GM12878 (cell line): ENCODE data around the gene POU2AF1. TPM values are rescaled to one million over a fixed set of nuclear protein-coding genes. Genes with fewer than 3 reads are reported as not detected.

ENCODE experiments used
- ATAC-seq: fragments of 200-7000 bp; cut with Tn5 transposase; 3 replicates; pipeline ENCODE4 v1.9.1; 2020; ENCODE audit warnings: mild to moderate bottlenecking, moderate library complexity
- BruUV-seq: library from RNA; stranded (reverse); fragments of 400-500 nt; replicated peaks from 2 replicates; lab custom pipeline; 2021; lab: Mats Ljungman, UMichigan
- CTCF ChIA-PET: fragments of 300-600 bp; sonication (Branson Sonifier 250); formaldehyde crosslinking; extraction: SDS; loops from one replicate; lab custom pipeline; 2021; ENCODE audit warnings: inconsistent platforms; lab: Yijun Ruan, JAX
- POLR2A ChIA-PET: fragments of 350-600 bp; formaldehyde crosslinking; extraction: SDS; loops from one replicate; lab custom pipeline; 2021; ENCODE audit warnings: inconsistent platforms; lab: Charles Lee
- RAD21 ChIA-PET: fragments of 300-600 bp; sonication (Branson Sonifier 250); formaldehyde crosslinking; loops from one replicate; lab custom pipeline; 2023; ENCODE audit warnings: antibody characterized with exemption; ENCODE audit not compliant: unreplicated experiment; lab: Charles Lee
- SMC1A ChIA-PET: fragments of 300-600 bp; sonication (Branson Sonifier 250); formaldehyde crosslinking; loops from one replicate; lab custom pipeline; 2023; ENCODE audit not compliant: unreplicated experiment, uncharacterized antibody; lab: Charles Lee
- DNase-seq: peaks from one replicate; pipeline ENCODE4 v3.0.0-alpha.2; 2011; ENCODE audit warnings: low read depth, low spot score
- FAIRE-seq: peaks from 3 replicates; lab custom pipeline; 2011; peaks lifted over from hg19 to GRCh38; lab: Jason Lieb, UNC
- H2AFZ ChIP-seq: 2 replicates; pipeline ENCODE4 v1.6.0; 2011; ENCODE audit warnings: low read depth, low read length, control low read depth; ENCODE audit not compliant: control insufficient read depth
- H3K27ac ChIP-seq: 2 replicates; pipeline ENCODE4 v1.5.1; 2011; ENCODE audit warnings: control low read depth; ENCODE audit not compliant: control insufficient read depth, insufficient read depth
- H3K27me3 ChIP-seq, 2 experiments: replicated peaks in 1 of 2; 2 replicates each; pipeline versions ENCODE4 v1.6.0 to v1.6.1; 2011; ENCODE audit warnings: low read length in 1 of 2; ENCODE audit not compliant: control insufficient read depth in 2 of 2, insufficient read depth in 2 of 2
- H3K36me3 ChIP-seq, 2 experiments: 2 replicates each; pipeline ENCODE4 v1.5.1; 2011; ENCODE audit warnings: low read length in 1 of 2; ENCODE audit not compliant: control insufficient read depth in 2 of 2, insufficient read depth in 2 of 2
- H3K4me1 ChIP-seq: 2 replicates; pipeline ENCODE4 v1.6.1; 2011; ENCODE audit warnings: mild to moderate bottlenecking, low read length, moderate library complexity, mixed read lengths; ENCODE audit not compliant: control insufficient read depth, insufficient read depth
- H3K4me2 ChIP-seq: 2 replicates; pipeline ENCODE4 v1.6.0; 2011; ENCODE audit warnings: control low read depth; ENCODE audit not compliant: control insufficient read depth, insufficient read depth
- H3K4me3 ChIP-seq: fragments of 200-600 bp; sonication (generic); 2 replicates; pipeline ENCODE4 v1.5.1; 2016
- H3K79me2 ChIP-seq: 2 replicates; pipeline ENCODE4 v1.6.0; 2011; ENCODE audit warnings: low read length; ENCODE audit not compliant: control insufficient read depth, insufficient read depth
- H3K9ac ChIP-seq: 2 replicates; pipeline ENCODE4 v1.8.0; 2011; ENCODE audit warnings: low read length, control low read depth, mixed read lengths; ENCODE audit not compliant: control insufficient read depth, insufficient read depth
- H3K9me3 ChIP-seq: replicated peaks from 3 replicates; pipeline ENCODE4 v1.5.1; 2011; ENCODE audit warnings: mild to moderate bottlenecking, low read length; ENCODE audit not compliant: control insufficient read depth, insufficient read depth
- H4K20me1 ChIP-seq: 2 replicates; pipeline ENCODE4 v1.6.0; 2011; ENCODE audit not compliant: control insufficient read depth, insufficient read depth
- ASH2L ChIP-seq: fragments of 300-600, 200-600 bp; sonication (generic); IDR thresholded peaks from 2 replicates; pipeline ENCODE4 v1.6.1; 2017; ENCODE audit warnings: low read depth, mild to moderate bottlenecking, borderline replicate concordance
- CUX1 ChIP-seq: IDR thresholded peaks from 2 replicates; pipeline ENCODE4 v1.6.1; 2012; ENCODE audit warnings: improper control_type of control experiment, low read depth, low read length; ENCODE audit not compliant: insufficient replicate concordance
- ETV6 ChIP-seq, 2 experiments: fragments of 450-650 bp in 1 of 2; IDR thresholded peaks in 1 of 2; conservative IDR thresholded peaks in 1 of 2; 2 replicates each; pipeline ENCODE4 v1.6.1; 2014; ENCODE audit warnings: antibody characterized with exemption in 1 of 2, borderline replicate concordance in 1 of 2, low read depth in 1 of 2, mild to moderate bottlenecking in 1 of 2, moderate library complexity in 1 of 2
- FOS ChIP-seq: IDR thresholded peaks from 3 replicates; pipeline ENCODE4 v1.6.1; 2011; ENCODE audit warnings: borderline replicate concordance; ENCODE audit not compliant: insufficient read length; ENCODE audit errors: extremely low read depth
- GABPA ChIP-seq: IDR thresholded peaks from 2 replicates; pipeline ENCODE4 v1.6.1; 2014; ENCODE audit warnings: antibody characterized with exemption, low read depth, mild to moderate bottlenecking, inconsistent platforms
- MTA2 ChIP-seq: fragments of 450-650 bp; IDR thresholded peaks from 2 replicates; pipeline ENCODE4 v1.6.1; 2016; ENCODE audit warnings: low read depth, mild to moderate bottlenecking, moderate library complexity
- NR2C1 ChIP-seq: fragments of 450-650 bp; IDR thresholded peaks from 2 replicates; pipeline ENCODE4 v1.6.1; 2017; ENCODE audit warnings: antibody characterized with exemption, mild to moderate bottlenecking, moderate library complexity
- POLR2AphosphoS2 ChIP-seq: IDR thresholded peaks from 2 replicates; pipeline ENCODE4 v1.6.1; 2011; ENCODE audit warnings: low read depth, mild to moderate bottlenecking, low read length, improper control_type of control experiment, moderate library complexity
- RELA ChIP-seq: fragments of 450-650 bp; IDR thresholded peaks from 2 replicates; pipeline ENCODE4 v1.8.0; 2014; ENCODE audit warnings: borderline replicate concordance; ENCODE audit not compliant: partially characterized antibody
- REST ChIP-seq: IDR thresholded peaks from 2 replicates; pipeline ENCODE4 v1.6.1; 2012; ENCODE audit warnings: mild to moderate bottlenecking, low read depth, low read length
- RFX5 ChIP-seq: IDR thresholded peaks from 2 replicates; pipeline ENCODE4 v1.6.1; 2011; ENCODE audit warnings: low read depth, low read length, improper control_type of control experiment
- TAF1 ChIP-seq: IDR thresholded peaks from 2 replicates; pipeline ENCODE4 v1.6.1; 2011; ENCODE audit warnings: mild to moderate bottlenecking, low read depth, low read length, borderline replicate concordance
- ZNF207 ChIP-seq: fragments of 450-650 bp; IDR thresholded peaks from 2 replicates; pipeline ENCODE4 v1.6.1; 2014; ENCODE audit warnings: antibody characterized with exemption, mild to moderate bottlenecking, borderline replicate concordance
- ZNF217 ChIP-seq: fragments of 450-650 bp; IDR thresholded peaks from 2 replicates; pipeline ENCODE4 v1.6.1; 2017; ENCODE audit warnings: antibody characterized with exemption, mild to moderate bottlenecking
- ZSCAN29 ChIP-seq: fragments of 450-650 bp; IDR thresholded peaks from 2 replicates; pipeline ENCODE4 v1.6.1; 2017; ENCODE audit warnings: mild to moderate bottlenecking, moderate library complexity
- WGBS: methylation state at CpG from one replicate; pipeline ENCODE4 v1.1.6; 2016; ENCODE audit warnings: low lambda C conversion rate; ENCODE audit not compliant: insufficient replicate concordance, insufficient coverage; ENCODE audit errors: missing lambda C conversion rate; 5-methylcytosine and 5-hydroxymethylcytosine counted together
- in situ Hi-C: fragments of 300-500 bp; cut with MboI; formaldehyde crosslinking; loops from 9 replicates; pipeline ENCODE4 v1.14.3; 2018; ENCODE audit warnings: mixed read lengths
- intact Hi-C: fragments of 100-400 bp; cut with micrococcal nuclease; formaldehyde crosslinking; loops from one replicate; pipeline ENCODE4 v1.14.2; 2022; ENCODE audit not compliant: unreplicated experiment
- polyA plus RNA-seq, 11 experiments: library from polyadenylated mRNA; depleted of rRNA in 4 of 11; unstranded in 6 of 11; stranded (reverse) in 5 of 11; fragments of >200 nt; fragmentation: Nextera tagmentation in 4 of 11; fragmentation: Illumina TruSeq in 1 of 11; extraction: Ambion mirVana in 4 of 11; extraction: Trizol in 1 of 11; gene quantifications; 1 replicate in 1 of 11; 2 replicates in 10 of 11; pipeline versions ENCODE4 v1.2.1 to v1.2.3, GENCODE V29; 2011 to 2016; ENCODE audit warnings: inconsistent platforms in 2 of 11, missing spikeins in 2 of 11, low read depth in 1 of 11
- total RNA-seq, 4 experiments: library from RNA; depleted of rRNA in 3 of 4; stranded (reverse); fragments of >200 nt in 3 of 4; fragmentation: Illumina TruSeq in 1 of 4; extraction: Trizol in 1 of 4; gene quantifications; 2 replicates each; pipeline versions ENCODE4 v1.2.1 to v1.2.3, GENCODE V29; 2013 to 2021

POU2AF1 gene
- total and polyA plus RNA-seq, 10 of the 15 experiments (the other 5 are each of a cell fraction or from before 2014, with no cell fraction given), result 13.1 to 169 (median 75.5) TPM

DNA sequence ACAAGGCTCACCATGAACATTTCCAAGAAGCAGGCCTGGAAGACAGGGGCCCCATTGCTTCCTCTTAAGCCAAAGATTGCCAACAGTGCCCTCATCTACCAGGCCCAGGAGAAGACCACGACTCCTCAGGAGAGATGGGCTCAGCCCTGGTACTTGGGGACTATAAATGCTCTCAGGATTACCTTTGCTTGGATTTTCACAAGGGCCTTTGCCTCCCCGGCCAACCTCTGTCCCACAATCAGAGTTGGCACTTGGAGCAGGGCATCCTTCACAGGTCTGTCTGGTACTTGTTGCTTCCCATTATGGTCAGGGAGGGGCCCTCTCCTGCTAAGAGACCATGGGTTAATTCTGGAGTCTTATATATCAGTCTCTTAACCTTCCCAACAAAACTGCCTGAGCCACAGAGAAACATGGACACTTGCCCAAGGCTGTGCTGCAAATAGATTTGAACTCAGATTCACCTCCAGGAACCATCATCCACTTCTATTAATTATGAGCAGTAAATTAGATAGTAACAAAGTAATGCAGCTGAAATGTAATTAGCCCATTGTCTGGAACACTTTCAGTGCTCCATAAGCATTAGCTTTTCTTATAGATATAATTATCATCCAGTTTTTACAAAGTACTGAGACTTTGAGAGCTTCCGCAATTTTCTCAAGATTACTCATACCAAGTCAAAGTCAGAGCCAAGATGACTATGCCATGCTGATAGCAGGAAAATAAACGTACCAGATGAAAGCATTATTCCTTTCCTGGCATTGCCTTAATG is 47.2 kb downstream of the POU2AF1 start:
- H4K20me1 ChIP-seq, result no peaks in the 10 kb centered on the region
- ATAC-seq (peak; percentile 80), FAIRE-seq (no peak), DNase-seq (no peak)
- no peak overlapping the region for H2AFZ ChIP-seq
- H3K9ac ChIP-seq, result no peak overlapping the region
- H3K27ac ChIP-seq, result no peak overlapping the region
- SMC1A ChIA-PET, result interaction anchor here (0.6 to 2.5 kb wide), 4 partner anchors 9 to 543 kb away, joined by 3 to 8 read pairs (median 5); no protein-coding TSS in a partner anchor
- H3K9me3 ChIP-seq, result no peaks in the 10 kb centered on the region
- POLR2A ChIA-PET, result no interaction called here
- no peak overlapping the region for H3K4me3 ChIP-seq
- RAD21 ChIA-PET, result interaction anchor here (0.6 kb wide), 1 partner anchor 86 kb away, joined by 3 read pairs; no protein-coding TSS in a partner anchor
- 36% methylated on average over 4 of the region's 4 CpGs for WGBS
- no peaks in the 10 kb centered on the region for H3K36me3 ChIP-seq
- CTCF ChIA-PET, result interaction anchor here (1.3 to 3.8 kb wide), 2 partner anchors 90 to 98 kb away, joined by 4 to 27 read pairs; no protein-coding TSS in a partner anchor
- no peaks in the 10 kb centered on the region for H3K27me3 ChIP-seq
- H3K4me2 ChIP-seq, result no peak overlapping the region
- no TSS peak for BruUV-seq
- peaks cover 3% of the 10 kb centered on the region; the same call in 1 of the 2 replicates for H3K4me1 ChIP-seq
- intact Hi-C loops (no loop called here), in situ Hi-C loops (no loop called here)
- no peaks in the 10 kb centered on the region for H3K79me2 ChIP-seq
- no peak for TF ChIP-seq NR2C1
- TF ChIP-seq ETV6 (conservative IDR thresholded peaks at IDR 0.05 in 1 of 2, IDR thresholded peaks at IDR 0.05 in 1 of 2; ENCODE audit: borderline replicate concordance in 1 of 2, low read depth in 1 of 2), result no peak
- TF ChIP-seq ZSCAN29, result no peak
- no peak for TF ChIP-seq RFX5
- no peak for TF ChIP-seq ZNF207
- TF ChIP-seq RELA, result no peak
- TF ChIP-seq MTA2, result peak; percentile 85
- TF ChIP-seq GABPA, result no peak
- no peak for TF ChIP-seq ASH2L
- no peak for TF ChIP-seq FOS
- no peak for TF ChIP-seq CUX1
- TF ChIP-seq REST, result no peak
- TF ChIP-seq TAF1, result no peak
- TF ChIP-seq POLR2AphosphoS2, result no peak
- TF ChIP-seq ZNF217, result no peak
